ENCODE data around the gene CACNG8.
A peak's percentile ranks its signal among the peaks of the same experiment; 100 is the strongest.
"Not testable (repeated sequence)": the region's sequence is repeated elsewhere in the genome, so short reads cannot be mapped to it uniquely, and the experiment has no call there.

Gene CACNG8

DNA sequence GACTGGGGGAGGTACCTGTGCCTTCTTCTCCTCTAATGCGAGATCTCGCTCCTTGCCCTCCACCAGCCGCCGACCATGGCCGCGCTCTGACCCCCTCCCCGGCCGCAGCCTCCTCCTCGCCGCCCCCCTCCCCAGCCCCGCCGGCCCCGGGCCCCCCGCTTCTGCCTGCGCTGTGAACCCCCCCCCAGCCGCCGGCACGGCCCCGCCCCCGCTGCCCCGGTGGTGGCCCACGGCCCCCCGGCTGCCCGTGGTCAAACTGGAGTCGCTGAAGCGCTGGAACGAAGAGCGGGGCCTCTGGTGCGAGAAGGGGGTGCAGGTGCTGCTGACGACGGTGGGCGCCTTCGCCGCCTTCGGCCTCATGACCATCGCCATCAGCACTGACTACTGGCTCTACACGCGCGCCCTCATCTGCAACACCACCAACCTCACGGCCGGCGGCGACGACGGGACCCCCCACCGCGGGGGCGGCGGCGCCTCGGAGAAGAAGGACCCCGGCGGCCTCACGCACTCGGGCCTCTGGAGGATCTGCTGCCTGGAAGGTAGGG is at the start of gene CACNG8:
Gene CACNG8 (plus strand): TSS at position 51 of the 545 bp plus-strand sequence.
- no peak for DNase-seq (ENCODE audit: low spot score)

- DNase-seq (ENCODE audit: low spot score) = no peak
Measured at GRCh38 chr19:53915000-53915399, 47.7 kb upstream of the CACNG8 start.

GRCh38 chr19:53916004-53916403 is 46.7 kb upstream of the CACNG8 start:
- DNase-seq (ENCODE audit: low spot score) = no peak

GRCh38 chr19:53917356-53917755 is 45.4 kb upstream of the CACNG8 start:
- no peak for DNase-seq (ENCODE audit: low spot score)

GRCh38 chr19:53927739-53928138 is 35.0 kb upstream of the CACNG8 start:
- DNase-seq (ENCODE audit: low spot score) = peak; percentile 55

DNA sequence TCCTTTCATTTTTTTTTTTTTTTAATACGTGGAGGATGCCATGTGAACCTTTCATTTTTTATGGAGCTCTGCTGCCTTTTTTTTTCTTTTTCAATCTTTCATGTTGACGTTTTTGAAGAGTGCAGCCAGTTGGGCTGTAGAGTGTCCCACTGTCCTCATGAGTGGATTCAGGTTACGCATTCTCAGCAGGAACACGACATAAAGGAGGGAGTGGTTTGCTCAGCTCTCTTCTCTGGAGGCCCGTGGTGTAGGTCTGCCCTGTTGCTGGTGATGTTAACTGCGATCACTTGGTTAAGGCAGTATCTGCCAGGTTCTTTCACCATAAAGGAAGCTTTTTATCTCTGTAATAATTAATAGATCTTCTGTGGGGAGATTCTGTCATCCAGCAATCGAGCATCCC is 26.7 kb upstream of the CACNG8 start:
- no peak for DNase-seq (ENCODE audit: low spot score)

DNA sequence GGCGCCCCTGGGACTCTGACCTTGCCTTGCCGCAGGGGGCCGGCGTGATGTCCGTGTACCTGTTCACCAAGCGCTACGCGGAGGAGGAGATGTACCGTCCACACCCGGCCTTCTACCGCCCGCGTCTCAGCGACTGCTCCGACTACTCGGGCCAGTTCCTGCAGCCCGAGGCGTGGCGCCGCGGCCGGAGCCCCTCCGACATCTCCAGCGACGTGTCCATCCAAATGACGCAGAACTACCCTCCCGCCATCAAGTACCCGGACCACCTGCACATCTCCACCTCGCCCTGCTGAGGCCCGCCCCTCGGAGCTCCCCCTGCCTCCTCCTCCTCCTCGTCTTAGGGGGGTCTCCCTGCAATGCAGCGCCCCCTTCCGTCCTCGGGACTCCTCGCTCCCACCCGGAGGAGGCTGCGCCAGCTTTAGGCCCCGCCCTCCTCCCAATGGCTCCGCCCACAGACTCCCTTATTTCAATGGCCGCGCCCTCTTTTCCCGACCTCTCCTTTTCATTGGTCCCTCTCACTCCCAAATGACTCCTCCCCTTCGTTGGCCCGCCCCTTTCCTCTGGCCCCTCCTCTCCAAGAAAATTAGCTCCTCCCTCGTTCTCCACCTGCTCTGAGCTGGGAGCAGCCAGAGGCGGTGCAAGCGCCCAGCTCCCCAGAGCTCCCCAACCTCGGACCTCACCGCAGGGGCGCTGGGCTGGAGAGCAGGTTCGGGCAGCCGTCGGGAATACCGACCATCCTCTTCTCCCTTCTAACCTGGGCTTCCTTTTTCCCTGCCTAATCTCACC is 20.5 kb upstream of the CACNG8 start:
- DNase-seq (ENCODE audit: low spot score) = no peak

DNA sequence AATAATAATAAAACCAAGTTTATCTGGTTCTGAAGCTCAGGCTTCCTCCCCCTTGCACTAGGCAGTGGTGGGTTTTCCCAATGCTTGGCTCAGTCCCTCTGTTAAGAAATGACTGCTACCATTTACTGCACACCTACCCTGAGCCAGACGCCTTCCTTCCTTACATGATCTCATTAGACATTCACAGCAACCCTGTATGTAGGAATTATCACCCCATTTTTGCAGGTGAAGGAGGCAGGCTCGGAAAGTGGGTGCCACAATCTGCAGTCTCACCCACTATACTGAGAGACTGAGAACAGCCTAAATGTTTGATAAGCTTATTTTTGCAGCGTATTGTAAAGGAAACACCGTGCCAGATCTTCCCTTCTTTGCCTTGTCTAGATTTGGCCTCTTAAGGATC is 18.3 kb upstream of the CACNG8 start:
- DNase-seq (ENCODE audit: low spot score) = no peak

- DNase-seq (ENCODE audit: low spot score) = no peak
Measured at GRCh38 chr19:53944933-53945332, 17.8 kb upstream of the CACNG8 start.

DNA sequence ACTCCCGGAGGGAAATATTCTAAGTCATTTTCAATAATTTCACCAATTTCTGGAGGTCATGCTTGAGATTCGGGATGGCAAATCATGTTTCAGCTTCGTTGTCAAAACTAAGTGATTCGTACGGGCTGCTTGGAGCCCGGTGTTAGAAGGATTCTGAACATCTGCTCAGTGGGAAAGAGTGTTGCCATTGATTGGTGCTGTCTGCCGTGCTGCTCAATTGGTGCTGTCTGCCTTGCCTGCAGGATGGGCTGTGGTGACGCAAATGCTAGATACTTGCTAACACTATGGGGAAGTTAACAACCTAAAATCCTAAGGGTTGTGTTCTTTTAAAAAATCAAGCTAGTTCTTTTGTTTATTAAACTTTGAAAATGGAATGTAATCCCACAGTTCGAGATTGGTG is 17.3 kb upstream of the CACNG8 start:
- no peak for DNase-seq (ENCODE audit: low spot score)

DNA sequence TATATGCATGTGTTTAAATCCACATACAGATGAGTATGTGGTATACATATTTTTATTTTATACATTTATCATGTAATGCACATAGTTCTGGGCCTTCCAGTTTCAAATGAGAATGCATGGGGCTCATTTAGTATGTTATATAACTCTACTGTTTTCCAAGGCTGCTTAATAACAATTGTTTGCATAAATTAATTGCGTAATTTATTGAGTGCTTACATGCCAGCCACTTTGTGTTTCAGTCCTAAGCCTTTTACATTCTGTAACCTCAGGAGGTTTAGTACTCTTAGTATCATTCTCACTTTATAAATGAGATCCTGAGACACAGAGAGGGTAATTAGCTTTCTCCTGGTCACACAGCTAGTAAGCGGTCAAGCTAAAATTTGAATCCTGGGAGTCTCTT is 16.7 kb upstream of the CACNG8 start:
- DNase-seq (ENCODE audit: low spot score) = no peak

GRCh38 chr19:53947624-53948023 is 15.1 kb upstream of the CACNG8 start:
- DNase-seq (ENCODE audit: low spot score) = no peak

DNA sequence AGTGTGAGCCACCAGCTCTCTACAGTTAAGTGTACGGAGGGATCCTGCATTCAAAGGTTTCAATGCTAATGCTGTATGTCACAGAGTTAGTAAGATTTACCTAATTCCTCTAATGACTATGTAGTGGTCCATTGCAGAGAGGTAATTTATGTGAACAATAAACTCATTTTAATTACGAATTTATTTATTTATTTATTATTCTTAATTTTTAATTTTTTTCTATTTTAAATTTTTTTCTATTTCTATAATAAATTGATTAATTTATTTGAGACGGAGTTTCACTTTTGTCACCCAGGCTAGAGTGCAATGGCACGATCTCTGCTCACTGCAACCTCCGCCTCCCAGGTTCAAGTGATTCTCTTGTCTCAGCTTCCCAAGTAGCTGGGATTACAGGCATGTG is 14.1 kb upstream of the CACNG8 start:
- DNase-seq (ENCODE audit: low spot score) = not testable (repeated sequence)

- DNase-seq (ENCODE audit: low spot score) = no peak
Measured at GRCh38 chr19:53951436-53951835, 11.3 kb upstream of the CACNG8 start.

GRCh38 chr19:53951947-53952346 is 10.8 kb upstream of the CACNG8 start:
- no peak for DNase-seq (ENCODE audit: low spot score)

DNA sequence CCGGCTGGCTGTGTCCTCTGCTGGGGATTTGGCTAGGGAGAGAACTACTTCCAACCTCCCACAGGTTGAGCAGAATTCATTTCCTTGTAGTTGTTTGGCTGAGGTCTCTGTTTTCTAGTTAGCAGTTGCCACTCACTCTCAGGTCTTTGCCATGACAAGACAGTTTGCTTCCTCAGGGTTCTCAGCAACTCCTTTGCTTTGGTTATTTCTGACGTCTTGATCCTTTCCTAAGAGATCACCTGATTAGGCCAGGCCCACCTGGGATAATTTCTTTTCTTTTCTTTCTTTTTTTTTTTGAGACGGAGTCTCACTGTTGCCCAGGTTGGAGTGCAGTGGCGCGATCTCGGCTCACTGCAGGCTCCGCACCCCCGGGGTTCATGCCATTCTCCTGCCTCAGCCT is 9.4 kb upstream of the CACNG8 start:
- DNase-seq (ENCODE audit: low spot score) = no peak

- DNase-seq (ENCODE audit: low spot score) = no peak
Measured at GRCh38 chr19:53957448-53958167, 5.1 kb upstream of the CACNG8 start.

GRCh38 chr19:53958168-53958571 is 4.6 kb upstream of the CACNG8 start:
- DNase-seq (ENCODE audit: low spot score) = no peak

- no peak for DNase-seq (ENCODE audit: low spot score)
Measured at GRCh38 chr19:53958823-53959757, 3.6 kb upstream of the CACNG8 start.

DNA sequence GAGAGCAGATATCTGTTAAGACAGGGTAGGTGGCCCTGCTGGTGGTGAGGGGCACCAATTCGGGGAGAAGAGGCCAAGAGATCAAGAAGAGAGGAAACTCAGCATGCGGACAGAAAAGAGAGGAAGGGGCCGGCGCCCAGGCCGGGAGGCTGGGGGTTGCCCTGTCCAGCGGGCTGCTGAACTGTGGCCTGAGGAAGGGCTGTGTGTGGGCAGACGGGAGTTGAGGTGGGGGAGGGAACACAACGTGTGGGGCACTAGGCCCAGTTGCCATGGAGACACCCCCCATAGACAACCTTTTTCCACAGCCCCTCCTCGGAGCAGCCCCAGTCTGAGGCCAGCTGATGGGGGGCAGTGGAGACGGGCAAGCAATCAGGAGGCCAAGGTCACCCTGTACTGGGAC is 2.5 kb upstream of the CACNG8 start:
- DNase-seq (ENCODE audit: low spot score) = no peak

DNA sequence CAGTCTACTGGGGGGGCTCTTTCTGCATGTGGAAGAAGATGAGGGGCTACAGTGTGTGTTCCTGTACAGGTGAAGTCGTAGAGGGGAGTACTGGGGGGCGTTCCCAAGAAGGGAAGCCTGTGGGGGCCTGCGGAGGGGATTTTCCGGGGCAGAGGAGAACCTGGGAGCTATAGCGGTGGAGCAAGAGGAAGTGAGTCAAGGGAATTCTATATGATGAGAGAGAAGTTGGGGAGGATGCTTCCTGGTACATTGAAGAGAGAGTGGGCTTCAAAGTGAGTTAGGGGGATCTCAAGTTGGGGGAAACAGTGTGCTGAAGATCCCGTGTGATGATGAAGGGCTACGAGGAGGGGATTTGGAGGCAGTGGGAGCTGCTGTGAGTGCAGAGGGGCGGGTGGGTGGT is 1.9 kb upstream of the CACNG8 start:
- no peak for DNase-seq (ENCODE audit: low spot score)

Data from HuH-7.5 (cell line).